Mucosa of rectum (tissue), 2 donors: ENCODE results near the gene PPARA.

Source experiments
- H3K27ac ChIP-seq, 2 donors: one replicate each; pipeline ENCODE4 v1.7.0; 2013; ENCODE audit warnings: inconsistent platforms in 2 of 2, low read depth in 2 of 2, low read length in 2 of 2
- H3K27me3 ChIP-seq, 2 donors: one replicate each; pipeline ENCODE4 v1.7.0; 2013; ENCODE audit warnings: low read length in 2 of 2; ENCODE audit not compliant: control insufficient read depth in 2 of 2, insufficient read depth in 2 of 2
- H3K36me3 ChIP-seq, 2 donors: one replicate each; pipeline ENCODE4 v1.7.0; 2013; ENCODE audit warnings: low read length in 2 of 2; ENCODE audit not compliant: control insufficient read depth in 2 of 2, insufficient read depth in 2 of 2
- H3K4me1 ChIP-seq, 2 donors: one replicate each; pipeline ENCODE4 v1.7.0; 2013; ENCODE audit warnings: low read length in 2 of 2, mild to moderate bottlenecking in 1 of 2; ENCODE audit not compliant: control insufficient read depth in 2 of 2, insufficient read depth in 2 of 2
- H3K4me3 ChIP-seq, 2 donors: one replicate each; pipeline ENCODE4 v1.7.0; 2013; ENCODE audit warnings: low read length in 2 of 2
- H3K9ac ChIP-seq, 2 donors: one replicate each; pipeline ENCODE4 v1.7.0; 2013; ENCODE audit warnings: low read length in 2 of 2, low read depth in 1 of 2, mild to moderate bottlenecking in 1 of 2
- H3K9me3 ChIP-seq, 2 donors: one replicate each; pipeline ENCODE4 v1.7.0; 2013; ENCODE audit warnings: low read length in 2 of 2; ENCODE audit not compliant: control insufficient read depth in 2 of 2
- donor health status: healthy.
- donor health status: Normal muscosa, but diverticular disease.

PPARA gene

DNA sequence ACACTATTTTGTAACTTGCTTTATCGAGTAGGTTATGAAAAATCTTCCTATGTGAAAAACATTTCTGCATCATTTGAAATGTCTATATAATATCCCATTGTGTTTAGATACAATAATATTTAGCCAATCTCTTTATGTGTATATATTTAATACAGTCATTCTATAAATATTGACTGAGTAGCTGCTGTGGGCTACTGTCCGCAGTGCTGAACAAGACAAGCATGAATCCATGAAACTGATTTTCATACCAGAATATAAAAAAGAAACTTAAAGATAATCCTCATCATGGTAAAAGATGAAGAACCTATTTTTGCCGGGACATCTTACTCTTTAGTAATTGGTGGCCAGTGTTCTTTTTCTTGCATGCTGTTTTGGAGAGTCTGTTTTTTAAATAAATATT is 3.6 kb downstream of the PPARA start:
- peaks cover 3 to 22% of the 10 kb centered on the region in 2 donors for H3K36me3 ChIP-seq
- no peaks in the 10 kb centered on the region for H3K9me3 ChIP-seq
- H3K9ac ChIP-seq = no peak overlapping the region
- H3K27ac ChIP-seq = no peak overlapping the region
- no peaks in the 10 kb centered on the region for H3K27me3 ChIP-seq
- H3K4me1 ChIP-seq = peaks cover 10 to 19% of the 10 kb centered on the region in 2 donors
- no peak overlapping the region for H3K4me3 ChIP-seq

- H3K4me1 ChIP-seq = peaks cover 4 to 14% of the 10 kb centered on the region in 2 donors
- H3K27me3 ChIP-seq = no peaks in the 10 kb centered on the region
- H3K9ac ChIP-seq = no peak overlapping the region
- peaks cover 3 to 33% of the 10 kb centered on the region in 2 donors for H3K36me3 ChIP-seq
- no peak overlapping the region for H3K27ac ChIP-seq
- H3K9me3 ChIP-seq = no peaks in the 10 kb centered on the region
- H3K4me3 ChIP-seq = no peak overlapping the region
These were observed 5.7 kb downstream of the PPARA start for GRCh38 chr22:46156031-46156430.

GRCh38 chr22:46158283-46158682 is 8.0 kb downstream of the PPARA start:
- H3K27me3 ChIP-seq = no peaks in the 10 kb centered on the region
- peaks cover 9 to 36% of the 10 kb centered on the region in 2 donors for H3K36me3 ChIP-seq
- no peaks in the 10 kb centered on the region for H3K9me3 ChIP-seq
- H3K4me3 ChIP-seq = no peak overlapping the region
- H3K4me1 ChIP-seq = peaks cover 9% of the 10 kb centered on the region in 2 donors
- no peak overlapping the region for H3K9ac ChIP-seq
- no peak overlapping the region for H3K27ac ChIP-seq

- Histone ChIP-seq H3K36me3 (peaks cover 9 to 31% of the 10 kb centered on the region in 2 donors), H3K9ac (no peak overlapping the region), H3K4me1 (peaks cover 9% of the 10 kb centered on the region in 2 donors), H3K27ac (no peak overlapping the region), H3K27me3 (no peaks in the 10 kb centered on the region), H3K9me3 (no peaks in the 10 kb centered on the region), H3K4me3 (no peak overlapping the region)
These were observed 8.9 kb downstream of the PPARA start for GRCh38 chr22:46159212-46159611.

GRCh38 chr22:46159777-46160176 is 9.5 kb downstream of the PPARA start:
- peaks cover 9 to 31% of the 10 kb centered on the region in 2 donors for H3K36me3 ChIP-seq
- no peaks in the 10 kb centered on the region for H3K27me3 ChIP-seq
- H3K9ac ChIP-seq = no peak overlapping the region
- H3K27ac ChIP-seq = no peak overlapping the region
- no peaks in the 10 kb centered on the region for H3K9me3 ChIP-seq
- H3K4me1 ChIP-seq = peaks cover 9% of the 10 kb centered on the region in 2 donors
- no peak overlapping the region for H3K4me3 ChIP-seq

DNA sequence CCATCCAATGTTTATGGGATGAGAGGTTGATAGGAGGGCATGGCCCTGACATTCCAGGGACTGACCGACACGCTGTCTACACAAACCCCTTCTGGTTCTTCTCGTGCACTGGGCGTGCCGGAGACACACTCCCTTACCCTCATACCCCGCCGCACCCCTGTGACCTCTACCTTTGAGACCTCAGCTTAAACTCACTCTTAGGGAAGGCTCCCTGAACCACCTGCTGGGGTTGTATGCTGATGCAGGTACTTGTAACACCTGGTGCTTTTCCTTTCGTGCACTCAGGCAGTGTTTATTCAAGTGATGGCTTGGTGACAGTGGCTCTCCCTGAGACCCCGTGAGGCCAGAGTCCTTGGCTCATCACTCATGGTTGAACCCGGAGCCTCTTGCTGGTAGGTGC is 12.0 kb downstream of the PPARA start:
- H3K36me3 ChIP-seq = peaks cover 6 to 18% of the 10 kb centered on the region in 2 donors
- no peaks in the 10 kb centered on the region for H3K27me3 ChIP-seq
- no peak overlapping the region for H3K4me3 ChIP-seq
- H3K27ac ChIP-seq = no peak overlapping the region
- H3K4me1 ChIP-seq = peaks cover 9% of the 10 kb centered on the region in 2 donors
- no peak overlapping the region for H3K9ac ChIP-seq
- no peaks in the 10 kb centered on the region for H3K9me3 ChIP-seq

DNA sequence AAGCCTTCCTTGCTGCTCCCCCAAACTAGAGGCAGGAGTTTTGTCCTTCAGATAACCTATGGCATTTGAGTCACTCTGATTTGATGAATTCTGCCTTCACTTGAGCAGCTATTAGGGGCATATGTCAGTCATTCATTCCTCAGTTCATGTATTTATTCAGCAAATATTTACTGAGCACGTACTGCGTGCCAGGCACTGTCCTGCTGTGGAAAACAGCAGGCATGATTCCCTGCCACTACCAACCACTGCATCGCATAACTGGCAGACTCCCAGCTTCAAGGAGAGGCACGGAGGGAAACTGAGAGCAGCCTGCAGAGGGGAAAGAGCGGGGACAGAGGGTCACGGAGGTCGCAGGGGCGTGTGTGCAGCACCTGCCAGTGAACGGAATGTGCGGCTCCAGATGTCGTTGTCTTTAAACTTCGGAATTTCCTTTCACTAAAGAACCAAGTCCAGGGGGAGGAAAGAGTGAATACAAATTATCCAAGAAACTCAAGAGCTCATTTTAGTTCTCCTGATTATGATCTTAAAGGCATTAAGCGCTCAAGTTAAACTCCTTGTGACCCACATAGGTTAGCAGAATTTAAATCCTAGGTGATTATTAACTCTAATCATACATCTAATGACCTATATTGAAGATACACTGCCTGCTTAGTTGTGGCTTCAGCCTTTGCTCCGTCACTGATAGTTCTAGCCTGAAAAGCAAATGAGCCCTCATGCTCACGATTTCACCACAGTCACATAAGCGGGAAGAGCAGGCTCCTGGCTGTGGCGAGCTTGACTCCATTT is 12.6 kb downstream of the PPARA start:
- Histone ChIP-seq H3K36me3 (peaks cover 6 to 18% of the 10 kb centered on the region in 2 donors), H3K27ac (no peak overlapping the region), H3K4me1 (peaks cover 9% of the 10 kb centered on the region in 2 donors), H3K4me3 (no peak overlapping the region), H3K9me3 (no peaks in the 10 kb centered on the region), H3K27me3 (no peaks in the 10 kb centered on the region), H3K9ac (no peak overlapping the region)

DNA sequence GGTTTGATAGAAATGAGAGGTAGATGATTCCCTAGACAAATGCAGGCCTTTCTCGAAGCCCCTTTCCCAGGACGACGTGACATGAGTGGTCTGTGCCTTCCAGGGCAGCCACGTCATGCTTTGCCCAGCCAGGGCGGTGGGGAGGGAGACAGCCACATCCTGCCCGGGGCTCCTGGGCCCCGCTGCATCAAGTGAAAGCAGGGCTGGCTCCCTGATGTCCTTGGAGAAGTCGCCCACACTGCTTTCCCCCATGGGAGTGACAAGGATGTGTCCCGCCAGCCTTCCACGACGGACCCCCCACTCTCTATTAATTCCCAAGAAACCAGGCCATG is 13.2 kb downstream of the PPARA start:
- no peak overlapping the region for H3K4me3 ChIP-seq
- H3K9me3 ChIP-seq = no peaks in the 10 kb centered on the region
- H3K4me1 ChIP-seq = peaks cover 9% of the 10 kb centered on the region in 2 donors
- H3K27ac ChIP-seq = no peak overlapping the region
- no peak overlapping the region for H3K9ac ChIP-seq
- H3K36me3 ChIP-seq = peaks cover 6 to 18% of the 10 kb centered on the region in 2 donors
- no peaks in the 10 kb centered on the region for H3K27me3 ChIP-seq

DNA sequence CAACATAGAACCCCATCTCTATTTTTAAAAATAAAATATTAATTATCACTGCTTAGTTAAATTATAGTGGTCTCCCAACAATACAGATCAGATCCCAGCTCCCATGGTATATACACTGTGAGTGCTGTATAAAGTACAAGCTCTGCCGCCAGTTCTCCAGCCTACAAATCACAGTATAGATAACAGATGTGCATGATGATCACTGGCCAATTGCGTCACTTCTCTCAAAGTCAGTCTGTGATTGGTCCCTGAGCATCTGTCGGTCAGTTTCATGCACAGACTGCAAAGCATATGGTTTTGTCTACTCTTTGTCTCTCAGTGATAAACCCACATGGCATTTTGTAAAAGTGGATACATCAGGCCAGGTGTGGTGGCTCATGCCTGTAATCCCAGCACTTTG is 15.7 kb downstream of the PPARA start:
- Histone ChIP-seq H3K27ac (no peak overlapping the region), H3K36me3 (peaks cover 6 to 7% of the 10 kb centered on the region in 2 donors), H3K9ac (no peak overlapping the region), H3K27me3 (no peaks in the 10 kb centered on the region), H3K4me3 (no peak overlapping the region), H3K4me1 (peaks cover 9 to 10% of the 10 kb centered on the region in 2 donors), H3K9me3 (no peaks in the 10 kb centered on the region)

DNA sequence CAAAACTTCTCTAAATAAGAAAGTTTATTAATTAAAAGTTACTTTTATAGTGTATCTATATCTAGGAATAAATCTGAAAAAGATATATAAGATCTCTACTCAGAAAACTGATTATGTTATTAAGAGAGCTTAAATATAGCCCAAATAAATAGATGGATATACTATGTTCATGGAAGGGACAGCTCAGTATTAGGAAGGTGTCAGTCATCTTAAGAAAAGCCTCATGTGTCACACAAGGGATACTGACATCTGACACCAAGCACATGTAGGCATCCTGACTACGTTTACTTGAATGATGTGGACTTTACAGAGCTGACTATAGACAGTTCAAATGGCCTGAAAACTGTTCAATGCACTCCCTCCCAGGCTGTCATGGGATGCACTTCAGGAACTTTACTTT is 19.3 kb downstream of the PPARA start:
- no peaks in the 10 kb centered on the region for H3K9me3 ChIP-seq
- no peak overlapping the region for H3K4me3 ChIP-seq

More for the DNA sequence above, 19.3 kb downstream of the PPARA start:
- no peaks in the 10 kb centered on the region for H3K27me3 ChIP-seq
- H3K27ac ChIP-seq = peak overlapping the region; percentile 10 to 70
- H3K36me3 ChIP-seq = no peaks in the 10 kb centered on the region
- H3K4me1 ChIP-seq = peaks cover 15 to 22% of the 10 kb centered on the region in 2 donors
- no peak overlapping the region for H3K9ac ChIP-seq
